Sigmoid colon (tissue), 4 donors: ENCODE measurements around the gene CCDC57.

Experiments used
- CTCF ChIP-seq, 4 experiments: fragments of 450-650 bp in 3 of 4; fragments of 200-600 bp in 1 of 4; IDR thresholded peaks; one replicate each; pipeline ENCODE4 v1.5.1; 2016 to 2019; ENCODE audit warnings: antibody characterized with exemption in 4 of 4, mild to moderate bottlenecking in 3 of 4, moderate library complexity in 2 of 4
- EP300 ChIP-seq, 4 donors: sonication (generic); formaldehyde crosslinking; IDR thresholded peaks; one replicate each; pipeline ENCODE4 v1.6.1; 2017; ENCODE audit warnings: antibody characterized with exemption in 4 of 4
- POLR2A ChIP-seq, 2 donors: fragments of 450-650 bp; IDR thresholded peaks; one replicate each; pipeline ENCODE4 v1.6.1; 2016; ENCODE audit warnings: antibody characterized with exemption in 2 of 2, mild to moderate bottlenecking in 2 of 2, moderate library complexity in 2 of 2
- POLR2AphosphoS5 ChIP-seq, 4 donors: sonication (generic); formaldehyde crosslinking; IDR thresholded peaks; one replicate each; pipeline ENCODE4 v1.6.1; 2017; ENCODE audit warnings: antibody characterized with exemption in 4 of 4

- TF ChIP-seq CTCF (IDR thresholded peaks at IDR 0.05), result no peak
- no peak for TF ChIP-seq POLR2A (IDR thresholded peaks at IDR 0.05)
- TF ChIP-seq EP300 (IDR thresholded peaks at IDR 0.05), result no peak
- TF ChIP-seq POLR2AphosphoS5 (IDR thresholded peaks at IDR 0.05), result no peak
Observed at GRCh38 chr17:82052638-82053059, 160.0 kb downstream of the CCDC57 start.
